HUES48 (cell line): ENCODE results near the gene NAALAD2.
"Not testable (repeated sequence)": the region's sequence is repeated elsewhere in the genome, so short reads cannot be mapped to it uniquely, and the experiment has no call there.

Experiments
- H3K27ac ChIP-seq: one replicate; pipeline ENCODE4 v1.7.0; 2013; ENCODE audit warnings: low read depth, low read length, inconsistent platforms
- H3K27me3 ChIP-seq: 2 replicates; pipeline ENCODE4 v1.6.1; 2013; ENCODE audit warnings: mild to moderate bottlenecking, low read length; ENCODE audit not compliant: control insufficient read depth, insufficient read depth
- H3K36me3 ChIP-seq: 2 replicates; pipeline ENCODE4 v1.6.1; 2013; ENCODE audit warnings: low read length; ENCODE audit not compliant: control insufficient read depth, insufficient read depth
- H3K4me1 ChIP-seq: 2 replicates; pipeline ENCODE4 v1.6.1; 2013; ENCODE audit warnings: mild to moderate bottlenecking, low read length; ENCODE audit not compliant: control insufficient read depth, insufficient read depth
- H3K4me3 ChIP-seq: 2 replicates; pipeline ENCODE4 v1.5.1; 2013; ENCODE audit warnings: mild to moderate bottlenecking, low read depth, low read length
- H3K9ac ChIP-seq: 2 replicates; pipeline ENCODE4 v1.6.1; 2013; ENCODE audit warnings: mild to moderate bottlenecking, low read depth, low read length, moderate library complexity
- H3K9me3 ChIP-seq: 2 replicates; pipeline ENCODE4 v1.6.1; 2013; ENCODE audit warnings: low read length; ENCODE audit not compliant: control insufficient read depth, insufficient read depth

The NAALAD2 gene

GRCh38 chr11:90220391-90220790, 85.9 kb downstream of the NAALAD2 start:
- H3K4me3 ChIP-seq, result peak overlapping the region; percentile 94
- no peaks in the 10 kb centered on the region for H3K27me3 ChIP-seq
- peaks cover 23% of the 10 kb centered on the region for H3K36me3 ChIP-seq
- H3K4me1 ChIP-seq, result peaks cover 37% of the 10 kb centered on the region
- no peak overlapping the region for H3K9ac ChIP-seq
- H3K9me3 ChIP-seq, result no peaks in the 10 kb centered on the region
- no peak overlapping the region for H3K27ac ChIP-seq

- peak overlapping the region; percentile 90 for H3K27ac ChIP-seq
- no peaks in the 10 kb centered on the region for H3K27me3 ChIP-seq
- H3K36me3 ChIP-seq, result peaks cover 11% of the 10 kb centered on the region
- H3K9me3 ChIP-seq, result no peaks in the 10 kb centered on the region
- peak overlapping the region; percentile 94 for H3K4me3 ChIP-seq
- peak overlapping the region; percentile 89 for H3K9ac ChIP-seq
- H3K4me1 ChIP-seq, result peaks cover 27% of the 10 kb centered on the region
Observed at GRCh38 chr11:90221803-90222458, 87.5 kb downstream of the NAALAD2 start.

- H3K27ac ChIP-seq, result peak within 1 kb of the TSS; percentile 90
- peak within 1 kb of the TSS; percentile 94 for H3K4me3 ChIP-seq
- H3K9ac ChIP-seq, result peak within 1 kb of the TSS; percentile 89
- H3K4me1 ChIP-seq, result peaks cover 27% of the 10 kb centered on the region
- H3K27me3 ChIP-seq, result no peaks in the 10 kb centered on the region
- no peaks in the 10 kb centered on the region for H3K9me3 ChIP-seq
- peaks cover 7% of the 10 kb centered on the region; the same call in 1 of the 2 replicates for H3K36me3 ChIP-seq
Observed at GRCh38 chr11:90222459-90223247, 88.2 kb downstream of the NAALAD2 start, which contains the start of gene CHORDC1. Gene CHORDC1 (minus strand): TSS chr11:90223049. CDS start chr11:90222954, 95 bp downstream.

- Histone ChIP-seq H3K4me3 (peak overlapping the region; percentile 94), H3K27ac (peak overlapping the region; percentile 90), H3K36me3 (peaks cover 7% of the 10 kb centered on the region; the same call in 1 of the 2 replicates), H3K9me3 (no peaks in the 10 kb centered on the region), H3K4me1 (peaks cover 26% of the 10 kb centered on the region), H3K9ac (peak overlapping the region; percentile 89), H3K27me3 (no peaks in the 10 kb centered on the region)
Observed at GRCh38 chr11:90223248-90223585, 88.8 kb downstream of the NAALAD2 start.

GRCh38 chr11:90228056-90228455, 93.6 kb downstream of the NAALAD2 start:
- H3K4me1 ChIP-seq, result peaks cover 8% of the 10 kb centered on the region; the same call in 1 of the 2 replicates
- H3K27me3 ChIP-seq, result no peaks in the 10 kb centered on the region
- peaks cover 5% of the 10 kb centered on the region; the same call in 1 of the 2 replicates for H3K9me3 ChIP-seq
- H3K36me3 ChIP-seq, result no peaks in the 10 kb centered on the region
- no peak overlapping the region; the same call in 1 of the 2 replicates for H3K4me3 ChIP-seq
- H3K27ac ChIP-seq, result no peak overlapping the region
- peak overlapping the region; percentile 28; the same call in 1 of the 2 replicates for H3K9ac ChIP-seq

GRCh38 chr11:90229791-90230190, 95.3 kb downstream of the NAALAD2 start:
- no peak overlapping the region for H3K4me3 ChIP-seq
- H3K36me3 ChIP-seq, result no peaks in the 10 kb centered on the region
- peaks cover 8% of the 10 kb centered on the region; the same call in 1 of the 2 replicates for H3K4me1 ChIP-seq
- H3K27me3 ChIP-seq, result no peaks in the 10 kb centered on the region
- no peak overlapping the region for H3K9ac ChIP-seq
- H3K27ac ChIP-seq, result no peak overlapping the region
- peaks cover 5% of the 10 kb centered on the region; the same call in 1 of the 2 replicates for H3K9me3 ChIP-seq

- H3K9me3 ChIP-seq, result peaks cover 1% of the 10 kb centered on the region; the same call in 1 of the 2 replicates
- H3K27me3 ChIP-seq, result no peaks in the 10 kb centered on the region
- H3K9ac ChIP-seq, result no peak overlapping the region
- 0 out of 2 replicates have a peak, but pooled peaks cover 3% of the 10 kb centered on the region for H3K4me1 ChIP-seq
- no peak overlapping the region for H3K27ac ChIP-seq
- H3K4me3 ChIP-seq, result no peak overlapping the region
- no peaks in the 10 kb centered on the region for H3K36me3 ChIP-seq
Observed at GRCh38 chr11:90234977-90235376, 100.5 kb downstream of the NAALAD2 start.

- H3K9ac ChIP-seq, result no peak overlapping the region
- 0 out of 2 replicates have a peak, but pooled peaks cover 3% of the 10 kb centered on the region for H3K4me1 ChIP-seq
- H3K27me3 ChIP-seq, result no peaks in the 10 kb centered on the region
- no peaks in the 10 kb centered on the region for H3K9me3 ChIP-seq
- no peaks in the 10 kb centered on the region for H3K36me3 ChIP-seq
- H3K4me3 ChIP-seq, result no peak overlapping the region
- H3K27ac ChIP-seq, result no peak overlapping the region
Observed at GRCh38 chr11:90235526-90235925, 101.1 kb downstream of the NAALAD2 start.

GRCh38 chr11:90237004-90237403, 102.5 kb downstream of the NAALAD2 start:
- H3K27me3 ChIP-seq, result no peaks in the 10 kb centered on the region
- 0 out of 2 replicates have a peak, but pooled peaks cover 3% of the 10 kb centered on the region for H3K4me1 ChIP-seq
- H3K9me3 ChIP-seq, result no peaks in the 10 kb centered on the region
- H3K36me3 ChIP-seq, result no peaks in the 10 kb centered on the region
- H3K27ac ChIP-seq, result no peak overlapping the region
- no peak overlapping the region for H3K4me3 ChIP-seq
- H3K9ac ChIP-seq, result no peak overlapping the region

- not testable (repeated sequence) for H3K27me3 ChIP-seq, H3K9ac ChIP-seq, H3K36me3 ChIP-seq, H3K9me3 ChIP-seq
- H3K27ac ChIP-seq, result peak overlapping the region; percentile 64
- peak overlapping the region; percentile 18; the same call in 1 of the 2 replicates for H3K4me3 ChIP-seq
- peaks cover 25% of the 10 kb centered on the region for H3K4me1 ChIP-seq
Observed at GRCh38 chr11:90239967-90240636, 105.6 kb downstream of the NAALAD2 start.
